ENCODE data around the gene RUVBL2. TPM values are rescaled to one million over a fixed set of nuclear protein-coding genes. Genes with fewer than 3 reads are reported as not detected.
A peak's percentile ranks its signal among the peaks of the same experiment; 100 is the strongest.

The RUVBL2 gene
- total and polyA plus RNA-seq, 2 of the 4 experiments (the other 2 are of a cell fraction): 196 to 391 TPM

GRCh38 chr19:48999481-49000325 lies 6.0 kb downstream of the RUVBL2 start:
- H3K9ac ChIP-seq (ENCODE audit: low read depth, low read length): no peak overlapping the region
- no peak overlapping the region for H3K18ac ChIP-seq (ENCODE audit: low read depth, low read length)
- peaks cover 2% of the 10 kb centered on the region; the same call in 1 of the 2 replicates for H3K4me1 ChIP-seq (ENCODE audit: control insufficient read depth, insufficient read depth, low read length)
- H3K9me3 ChIP-seq (ENCODE audit: control insufficient read depth, insufficient read depth, low read length): no peaks in the 10 kb centered on the region
- no peak overlapping the region for H3K56ac ChIP-seq (ENCODE audit: extremely low read depth, insufficient read depth, low read length)
- H4K20me1 ChIP-seq (ENCODE audit: insufficient read depth, low read length): peaks cover 19% of the 10 kb centered on the region
- in situ Hi-C loops (cut with MboI; ENCODE audit: low sequenced_read_pairs) (no loop called here), dilution Hi-C loops (cut with HindIII; ENCODE audit: low sequenced_read_pairs, unreplicated experiment) (no loop called here), intact Hi-C loops (cut with micrococcal nuclease) (loop anchor here (10.0 kb wide), 1 partner anchor 205 kb away; no protein-coding TSS in a partner anchor)
- H3K27ac ChIP-seq (ENCODE audit: insufficient read depth, low read length): no peak overlapping the region
- H3K36me3 ChIP-seq (ENCODE audit: control insufficient read depth, insufficient read depth, low read length): peaks cover 12% of the 10 kb centered on the region
- no peak overlapping the region for H3K4me2 ChIP-seq (ENCODE audit: low read depth, low read length)
- no peak overlapping the region for H3K14ac ChIP-seq (replicated peaks; ENCODE audit: low read depth, low read length)
- H2BK120ac ChIP-seq (ENCODE audit: low read depth, low read length): no peak overlapping the region
- H3K4ac ChIP-seq (ENCODE audit: low read depth, low read length): no peak overlapping the region
- 58% methylated on average over 11 of the region's 16 CpGs; no CpG with 5 or more reads in 1 of the 2 experiments for WGBS, 2 experiments (ENCODE audit: extremely low coverage in 2 of 2, insufficient read length in 1 of 2)
- peak overlapping the region; percentile 53 for H2AFZ ChIP-seq (replicated peaks; ENCODE audit: low read length, poor library complexity)
- no peak for TF ChIP-seq USF2 (IDR thresholded peaks at IDR 0.05; ENCODE audit: low read depth, low read length)
- TF ChIP-seq RCOR1 (IDR thresholded peaks at IDR 0.05; ENCODE audit: insufficient replicate concordance, low read length): no peak
- TF ChIP-seq RAD21 (IDR thresholded peaks at IDR 0.05; ENCODE audit: low read length): peak; percentile 77
- TF ChIP-seq CEBPB (IDR thresholded peaks at IDR 0.05; ENCODE audit: low read depth, low read length): no peak
- no peak for TF ChIP-seq MAFK (IDR thresholded peaks at IDR 0.05; ENCODE audit: low read depth, low read length)
- TF ChIP-seq CTCF (conservative IDR thresholded peaks at IDR 0.05; ENCODE audit: low read depth, low read length): peak; percentile 71
- TF ChIP-seq SMC3 (IDR thresholded peaks at IDR 0.05; ENCODE audit: low read depth, low read length): peak; percentile 69
- DNase-seq (peak; percentile 67), ATAC-seq (ENCODE audit: low read depth) (peak; percentile 96)
- no TSS peak for BruUV-seq (replicated peaks)
- peak overlapping the region; percentile 35 for H2AK9ac ChIP-seq (replicated peaks; ENCODE audit: low read depth, low read length, poor library complexity)
- no peak overlapping the region for H3K23ac ChIP-seq (ENCODE audit: low read depth, low read length)
- ChIA-PET CTCF (interaction anchor here (0.5 to 1.9 kb wide), 8 partner anchors 8 to 98 kb away, joined by 3 to 7 read pairs (median 4); no protein-coding TSS in a partner anchor), POLR2A (ENCODE audit: unreplicated experiment) (no interaction called here)
- no peaks in the 10 kb centered on the region for H3K27me3 ChIP-seq (ENCODE audit: control insufficient read depth, insufficient read depth, low read length)
- no peak overlapping the region for H4K91ac ChIP-seq (ENCODE audit: insufficient read depth, low read depth, low read length)
- H2BK5ac ChIP-seq (ENCODE audit: low read depth, low read length, poor library complexity, severe bottlenecking): no peak overlapping the region
- H2BK20ac ChIP-seq (ENCODE audit: low read depth, low read length): no peak overlapping the region
- H2AK5ac ChIP-seq (ENCODE audit: low read depth, low read length): 0 out of 2 replicates have a peak overlapping the region, but pooled peaks have one; percentile 61
- H2BK15ac ChIP-seq (ENCODE audit: low read depth, low read length): no peak overlapping the region
- H3K79me1 ChIP-seq (ENCODE audit: low read depth in 1 of 2, low read length in 2 of 2): peaks cover 3 to 57% of the 10 kb centered on the region in 2 experiments; a peak in 3 of 4 replicates
- H4K5ac ChIP-seq (ENCODE audit: low read depth, low read length): no peak overlapping the region
- H3K4me3 ChIP-seq (ENCODE audit: insufficient read depth, low read depth, low read length): no peak overlapping the region
- no peaks in the 10 kb centered on the region for H3K9me1 ChIP-seq (ENCODE audit: insufficient read depth, low read length)
- H4K8ac ChIP-seq (ENCODE audit: low read depth in 2 of 2, low read length in 2 of 2): no peak overlapping the region

All from IMR-90 (cell line).